H1 (cell line): ENCODE results near the gene TRIM31. TPM values are rescaled to one million over a fixed set of nuclear protein-coding genes. Genes with fewer than 3 reads are reported as not detected.

ENCODE experiments used
- CTCF ChIA-PET: fragments of 300-600 bp; sonication (Branson Sonifier 250); formaldehyde crosslinking; loops from one replicate; lab custom pipeline; 2021; ENCODE audit not compliant: partially characterized antibody; lab: Charles Lee
- POLR2A ChIA-PET: fragments of 300-600 bp; sonication (Branson Sonifier 250); formaldehyde crosslinking; loops from one replicate; lab custom pipeline; 2021; ENCODE audit warnings: inconsistent platforms; ENCODE audit not compliant: partially characterized antibody; lab: Charles Lee
- DNase-seq, 2 experiments: peaks; one replicate each; pipeline versions ENCODE4 v3.0.0 to v3.0.0-alpha.2; 2010 to 2022; ENCODE audit warnings: low spot score in 2 of 2, low read depth in 1 of 2, mixed read lengths in 1 of 2
- FAIRE-seq: peaks from 2 replicates; lab custom pipeline; 2011; peaks lifted over from hg19 to GRCh38; lab: Jason Lieb, UNC
- H2AFZ ChIP-seq: 2 replicates; pipeline ENCODE4 v1.8.1; 2012; ENCODE audit warnings: low read length, inconsistent platforms
- H2AK5ac ChIP-seq: 2 replicates; pipeline ENCODE4 v1.6.1; 2013; ENCODE audit warnings: low read depth, low read length
- H2BK120ac ChIP-seq: replicated peaks from 2 replicates; pipeline ENCODE3; 2013; ENCODE audit warnings: low read depth, low read length, inconsistent platforms
- H2BK12ac ChIP-seq: 2 replicates; pipeline ENCODE4 v1.6.1; 2013; ENCODE audit warnings: low read depth, low read length
- H2BK15ac ChIP-seq: 2 replicates; pipeline ENCODE4 v1.6.1; 2013; ENCODE audit warnings: low read length
- H2BK20ac ChIP-seq: 2 replicates; pipeline ENCODE4 v1.6.1; 2013; ENCODE audit warnings: low read length
- H2BK5ac ChIP-seq: 2 replicates; pipeline ENCODE4 v1.6.1; 2013; ENCODE audit warnings: low read depth, low read length
- H3K14ac ChIP-seq: 2 replicates; pipeline ENCODE4 v1.6.1; 2013; ENCODE audit warnings: inconsistent platforms; ENCODE audit not compliant: insufficient read length
- H3K18ac ChIP-seq: 2 replicates; pipeline ENCODE4 v1.6.1; 2013; ENCODE audit warnings: low read length; ENCODE audit errors: extremely low read depth
- H3K23ac ChIP-seq: 2 replicates; pipeline ENCODE4 v1.6.1; 2013; ENCODE audit warnings: inconsistent platforms; ENCODE audit not compliant: insufficient read length
- H3K23me2 ChIP-seq: 2 replicates; pipeline ENCODE4 v1.6.1; 2013; ENCODE audit warnings: low read depth, low read length
- H3K27ac ChIP-seq: 2 replicates; pipeline ENCODE4 v1.6.1; 2011; ENCODE audit warnings: low read depth, low read length, inconsistent platforms
- H3K27me3 ChIP-seq, 4 experiments: replicated peaks in 1 of 4; 1 replicate in 1 of 4; 2 replicates in 3 of 4; pipeline versions ENCODE4 v1.6.1 to v1.8.1; 2011 to 2013; ENCODE audit warnings: low read length in 3 of 4, mild to moderate bottlenecking in 3 of 4, inconsistent platforms in 2 of 4, mixed read lengths in 2 of 4, moderate library complexity in 1 of 4; ENCODE audit not compliant: control insufficient read depth in 3 of 4, insufficient read depth in 3 of 4; ENCODE audit errors: extremely low read depth in 1 of 4
- H3K36me3 ChIP-seq, 4 experiments: 2 replicates each; pipeline versions ENCODE4 v1.6.1 to v1.8.1; 2011 to 2013; ENCODE audit warnings: mild to moderate bottlenecking in 4 of 4, low read length in 3 of 4, moderate library complexity in 2 of 4, control low read depth in 1 of 4, inconsistent platforms in 1 of 4; ENCODE audit not compliant: insufficient read depth in 4 of 4, control insufficient read depth in 2 of 4
- H3K4ac ChIP-seq: replicated peaks from 2 replicates; pipeline ENCODE3; 2013; ENCODE audit warnings: low read length, low read depth, mixed read lengths, inconsistent platforms; ENCODE audit not compliant: insufficient read length
- H3K4me1 ChIP-seq, 4 experiments: replicated peaks in 1 of 4; 1 replicate in 1 of 4; 2 replicates in 3 of 4; pipeline versions ENCODE4 v1.6.1 to v1.8.1; 2011 to 2013; ENCODE audit warnings: low read length in 3 of 4, inconsistent platforms in 2 of 4, mixed read lengths in 1 of 4; ENCODE audit not compliant: insufficient read depth in 4 of 4, control insufficient read depth in 3 of 4
- H3K4me2 ChIP-seq, 2 experiments: 2 replicates each; pipeline versions ENCODE4 v1.6.1 to v1.8.1; 2011 to 2013; ENCODE audit warnings: low read depth in 2 of 2, low read length in 2 of 2, control low read depth in 1 of 2, inconsistent platforms in 1 of 2, mild to moderate bottlenecking in 1 of 2; ENCODE audit not compliant: insufficient read depth in 1 of 2
- H3K4me3 ChIP-seq, 4 experiments: fragments of 200-600, 300-600 bp in 1 of 4; sonication (generic), shearing (Covaris generic), sonication (Bioruptor Twin) in 1 of 4; 2 replicates each; pipeline versions ENCODE4 v1.5.1 to v1.8.1; 2011 to 2016; ENCODE audit warnings: low read length in 4 of 4, low read depth in 3 of 4, control low read depth in 2 of 4, inconsistent platforms in 2 of 4, mild to moderate bottlenecking in 2 of 4, mixed read lengths in 1 of 4, moderate library complexity in 1 of 4; ENCODE audit not compliant: insufficient read depth in 2 of 4; ENCODE audit errors: extremely low read depth in 1 of 4
- H3K56ac ChIP-seq: replicated peaks from 2 replicates; pipeline ENCODE3; 2013; ENCODE audit warnings: low read depth, mild to moderate bottlenecking, mixed read lengths, low read length, inconsistent platforms; ENCODE audit not compliant: insufficient read length
- H3K79me1 ChIP-seq: 2 replicates; pipeline ENCODE4 v1.6.1; 2013; ENCODE audit warnings: low read depth, low read length, control low read depth
- H3K79me2 ChIP-seq, 2 experiments: 2 replicates each; pipeline versions ENCODE4 v1.6.1 to v1.8.1; 2012 to 2013; ENCODE audit warnings: low read length in 2 of 2, mild to moderate bottlenecking in 2 of 2, inconsistent platforms in 1 of 2; ENCODE audit not compliant: insufficient read depth in 2 of 2, control insufficient read depth in 1 of 2
- H3K9ac ChIP-seq, 4 experiments: replicated peaks in 1 of 4; 1 replicate in 1 of 4; 2 replicates in 3 of 4; pipeline versions ENCODE4 v1.6.1 to v1.8.1; 2011 to 2013; ENCODE audit warnings: low read depth in 3 of 4, low read length in 3 of 4, control low read depth in 2 of 4, mild to moderate bottlenecking in 2 of 4, moderate library complexity in 2 of 4, inconsistent platforms in 1 of 4; ENCODE audit errors: extremely low read depth in 1 of 4
- H3K9me3 ChIP-seq, 2 experiments: 2 replicates each; pipeline versions ENCODE4 v1.6.1 to v1.8.1; 2012 to 2013; ENCODE audit warnings: mild to moderate bottlenecking in 2 of 2, moderate library complexity in 2 of 2, control low read depth in 1 of 2, inconsistent platforms in 1 of 2, low read depth in 1 of 2, low read length in 1 of 2, mixed read lengths in 1 of 2; ENCODE audit not compliant: insufficient read depth in 2 of 2
- H4K20me1 ChIP-seq, 2 experiments: replicated peaks in 1 of 2; 2 replicates each; pipeline versions ENCODE3 to v1.8.1; 2011 to 2013; ENCODE audit warnings: inconsistent platforms in 2 of 2, low read length in 2 of 2, mild to moderate bottlenecking in 1 of 2; ENCODE audit not compliant: insufficient read depth in 2 of 2, control insufficient read depth in 1 of 2
- H4K5ac ChIP-seq: 2 replicates; pipeline ENCODE4 v1.6.1; 2013; ENCODE audit warnings: low read length, low read depth, mixed read lengths, inconsistent platforms; ENCODE audit not compliant: insufficient read length
- H4K8ac ChIP-seq: 2 replicates; pipeline ENCODE4 v1.8.0; 2013; ENCODE audit warnings: mild to moderate bottlenecking, moderate library complexity, low read length, inconsistent platforms; ENCODE audit not compliant: insufficient read depth; ENCODE audit errors: extremely low read depth
- H4K91ac ChIP-seq: replicated peaks from 2 replicates; pipeline ENCODE3; 2013; ENCODE audit warnings: low read length, mixed read lengths, inconsistent platforms; ENCODE audit not compliant: insufficient read length
- ASH2L ChIP-seq: fragments of 200-600, 300-600 bp; sonication (generic); IDR thresholded peaks from one replicate; pipeline ENCODE4 v1.7.1; 2017; ENCODE audit warnings: low read length
- CBX5 ChIP-seq: fragments of 300-800, 300-1000 bp; sonication (generic); IDR thresholded peaks from 2 replicates; pipeline ENCODE4 v1.7.1; 2016; ENCODE audit warnings: antibody characterized with exemption, low read length, low read depth
- GTF2F1 ChIP-seq: IDR thresholded peaks from 2 replicates; pipeline ENCODE4 v1.6.1; 2012; ENCODE audit warnings: low read depth, low read length, improper control_type of control experiment, borderline replicate concordance
- HDAC6 ChIP-seq: IDR thresholded peaks from one replicate; pipeline ENCODE4 v1.7.1; 2012; ENCODE audit warnings: low read depth, mild to moderate bottlenecking, inconsistent platforms, low read length, moderate library complexity
- KDM5A ChIP-seq: fragments of 200-600 bp; IDR thresholded peaks from 2 replicates; pipeline ENCODE4 v1.7.1; 2012; ENCODE audit warnings: mild to moderate bottlenecking, low read length, inconsistent platforms, mixed read lengths
- MAFK ChIP-seq: IDR thresholded peaks from 2 replicates; pipeline ENCODE4 v1.6.1; 2012; ENCODE audit warnings: low read depth, mild to moderate bottlenecking, improper control_type of control experiment, low read length
- POLR2A ChIP-seq, 2 experiments: IDR thresholded peaks; 1 replicate in 1 of 2; 2 replicates in 1 of 2; pipeline ENCODE4 v1.6.1; 2011; ENCODE audit warnings: low read depth in 2 of 2, low read length in 2 of 2, mild to moderate bottlenecking in 2 of 2; ENCODE audit errors: control extremely low read depth in 1 of 2
- RAD21 ChIP-seq, 2 experiments: IDR thresholded peaks in 1 of 2; conservative IDR thresholded peaks in 1 of 2; 2 replicates each; pipeline ENCODE4 v1.6.1; 2011; ENCODE audit warnings: low read depth in 2 of 2, low read length in 2 of 2, improper control_type of control experiment in 1 of 2, inconsistent platforms in 1 of 2, mild to moderate bottlenecking in 1 of 2, moderate library complexity in 1 of 2
- RFX5 ChIP-seq: IDR thresholded peaks from 2 replicates; pipeline ENCODE4 v1.6.1; 2011; ENCODE audit warnings: low read depth, low read length, improper control_type of control experiment, borderline replicate concordance
- SIN3A ChIP-seq, 2 experiments: IDR thresholded peaks in 1 of 2; conservative IDR thresholded peaks in 1 of 2; 2 replicates each; pipeline ENCODE4 v1.6.1; 2011 to 2012; ENCODE audit warnings: low read length in 2 of 2, improper control_type of control experiment in 1 of 2, low read depth in 1 of 2, mild to moderate bottlenecking in 1 of 2
- SUZ12 ChIP-seq: fragments of 200-600 bp; sonication (generic); IDR thresholded peaks from 2 replicates; pipeline ENCODE4 v1.6.1; 2012; ENCODE audit warnings: mild to moderate bottlenecking, inconsistent platforms, low read length, moderate library complexity, mixed read lengths
- TAF7 ChIP-seq: optimal IDR thresholded peaks from 2 replicates; pipeline ENCODE3; 2011; ENCODE audit warnings: low read depth, mild to moderate bottlenecking, inconsistent platforms, low read length, moderate library complexity, borderline replicate concordance
- WGBS, 2 experiments: shearing (Covaris generic) in 1 of 2; methylation state at CpG; one replicate each; pipeline versions ENCODE4 v1.1.6 to v1.1.7; 2013 to 2015; ENCODE audit warnings: low lambda C conversion rate in 2 of 2, mixed read lengths in 2 of 2, inconsistent platforms in 1 of 2, low coverage in 1 of 2, missing lambda C conversion rate in 1 of 2; ENCODE audit not compliant: insufficient replicate concordance in 2 of 2, insufficient coverage in 1 of 2, insufficient read length in 1 of 2; ENCODE audit errors: extremely low coverage in 1 of 2, missing lambda C conversion rate in 1 of 2; 5-methylcytosine and 5-hydroxymethylcytosine counted together
- polyA plus RNA-seq, 7 experiments: library from polyadenylated mRNA; depleted of rRNA in 3 of 7; stranded (reverse) in 5 of 7; unstranded in 2 of 7; fragments of >200 nt in 5 of 7; fragments of 200-250 nt in 2 of 7; gene quantifications; 1 replicate in 5 of 7; 2 replicates in 1 of 7; 4 replicates in 1 of 7; pipeline versions ENCODE4 v1.2.1 to v1.2.3, GENCODE V29; 2011 to 2013; ENCODE audit warnings: missing spikeins in 2 of 7, mixed read lengths in 2 of 7
- total RNA-seq: library from RNA; stranded (reverse); fragmentation: NEBNext Ultra II Directional; extraction: Animal tissue kit (Norgen Biotek cat#: 25700); gene quantifications from 2 replicates; pipeline ENCODE4 v1.2.1, GENCODE V29; 2021
- TF ChIP-seq, protein P1 (sequence below): IDR thresholded peaks from 2 replicates; pipeline ENCODE4 v1.6.1; 2011; ENCODE audit warnings: low read length, improper control_type of control experiment

The TRIM31 gene
- total and polyA plus RNA-seq, 2 of the 8 experiments (the other 6 are each of a cell fraction or from before 2014, with no cell fraction given) = not detected

DNA sequence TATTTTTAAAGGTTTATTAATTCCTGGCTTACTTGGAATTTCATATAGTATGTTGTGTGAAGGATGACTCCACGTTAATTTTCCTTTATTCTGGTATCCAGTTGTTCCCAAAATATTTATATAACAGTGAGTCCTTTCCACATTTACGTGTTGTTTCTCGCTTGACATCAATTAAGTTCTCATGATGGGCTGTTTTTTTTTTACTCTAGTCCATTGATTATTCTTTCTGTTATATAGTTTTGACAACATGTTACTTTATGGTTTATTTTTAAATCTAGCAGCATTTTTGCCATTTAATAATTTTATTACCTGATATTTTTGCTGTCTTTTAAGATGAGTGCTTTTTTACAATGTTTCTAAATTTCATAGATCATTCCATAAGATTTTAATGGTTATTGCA is 29.8 kb upstream of the TRIM31 start:
- H3K79me1 ChIP-seq = no peaks in the 10 kb centered on the region
- no peak overlapping the region for H3K27ac ChIP-seq
- DNase-seq (no peak), FAIRE-seq (no peak)
- H2AFZ ChIP-seq = no peak overlapping the region
- no peak overlapping the region for H3K4ac ChIP-seq
- no peak overlapping the region for H2BK120ac ChIP-seq
- no peak overlapping the region for H3K23ac ChIP-seq
- no peak overlapping the region for H2BK15ac ChIP-seq
- H3K23me2 ChIP-seq = no peaks in the 10 kb centered on the region
- no peaks in the 10 kb centered on the region for H4K20me1 ChIP-seq
- H4K91ac ChIP-seq = no peak overlapping the region
- H2BK12ac ChIP-seq = no peak overlapping the region
- ChIA-PET CTCF (interaction anchor here (0.6 to 1.0 kb wide), 3 partner anchors 11 to 562 kb away, joined by 3 to 4 read pairs (median 3); no protein-coding TSS in a partner anchor), POLR2A (no interaction called here)
- 83% methylated on average over 3 of the region's 3 CpGs; no CpG with 5 or more reads in 1 of the 2 experiments for WGBS, 2 experiments
- H4K5ac ChIP-seq = no peak overlapping the region
- H2AK5ac ChIP-seq = no peak overlapping the region
- no peaks in the 10 kb centered on the region for H3K36me3 ChIP-seq
- H3K79me2 ChIP-seq = no peaks in the 10 kb centered on the region
- no peak overlapping the region for H3K4me3 ChIP-seq
- H2BK20ac ChIP-seq = no peak overlapping the region
- H3K9ac ChIP-seq = no peak overlapping the region
- no peak overlapping the region for H4K8ac ChIP-seq
- H3K4me1 ChIP-seq = peaks cover 0 to 4% (median 0%) of the 10 kb centered on the region in 4 experiments; a peak in 2 of 7 replicates
- no peaks in the 10 kb centered on the region for H3K9me3 ChIP-seq
- H3K14ac ChIP-seq = no peak overlapping the region
- no peak overlapping the region for H3K18ac ChIP-seq
- no peak overlapping the region for H3K4me2 ChIP-seq
- H3K56ac ChIP-seq = no peak overlapping the region
- no peak overlapping the region for H2BK5ac ChIP-seq
- H3K27me3 ChIP-seq = 0 out of 7 replicates have a peak, but pooled peaks cover 0 to 3% (median 0%) of the 10 kb centered on the region in 4 experiments
- no peak for TF ChIP-seq GTF2F1
- no peak for TF ChIP-seq TAF7
- TF ChIP-seq POLR2A (IDR thresholded peaks at IDR 0.05; ENCODE audit: control extremely low read depth in 1 of 2, low read depth in 2 of 2, low read length in 2 of 2) = no peak
- TF ChIP-seq KDM5A = no peak
- TF ChIP-seq HDAC6 = no peak
- no peak for TF ChIP-seq MAFK
- TF ChIP-seq, protein P1, sequence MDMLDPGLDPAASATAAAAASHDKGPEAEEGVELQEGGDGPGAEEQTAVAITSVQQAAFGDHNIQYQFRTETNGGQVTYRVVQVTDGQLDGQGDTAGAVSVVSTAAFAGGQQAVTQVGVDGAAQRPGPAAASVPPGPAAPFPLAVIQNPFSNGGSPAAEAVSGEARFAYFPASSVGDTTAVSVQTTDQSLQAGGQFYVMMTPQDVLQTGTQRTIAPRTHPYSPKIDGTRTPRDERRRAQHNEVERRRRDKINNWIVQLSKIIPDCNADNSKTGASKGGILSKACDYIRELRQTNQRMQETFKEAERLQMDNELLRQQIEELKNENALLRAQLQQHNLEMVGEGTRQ = no peak
- TF ChIP-seq SIN3A (conservative IDR thresholded peaks at IDR 0.05 in 1 of 2, IDR thresholded peaks at IDR 0.05 in 1 of 2; ENCODE audit: low read depth in 1 of 2, low read length in 2 of 2) = no peak
- no peak for TF ChIP-seq RAD21 (IDR thresholded peaks at IDR 0.05 in 1 of 2, conservative IDR thresholded peaks at IDR 0.05 in 1 of 2; ENCODE audit: low read depth in 2 of 2, low read length in 2 of 2)
- TF ChIP-seq SUZ12 = no peak
- TF ChIP-seq CBX5 = no peak
- TF ChIP-seq ASH2L = no peak
- TF ChIP-seq RFX5 = no peak
